Activated T-cell treated with anti-CD3 and anti-CD28 coated beads for 1 hour (primary cell): Measurements from ENCODE around the gene TNFAIP2.
"Not testable (repeated sequence)": the region's sequence is repeated elsewhere in the genome, so short reads cannot be mapped to it uniquely, and the experiment has no call there.

Source experiments
- DNase-seq: peaks from one replicate; pipeline ENCODE4 v3.0.0-alpha.2; 2020; ENCODE audit warnings: low read depth

TNFAIP2 gene

DNA sequence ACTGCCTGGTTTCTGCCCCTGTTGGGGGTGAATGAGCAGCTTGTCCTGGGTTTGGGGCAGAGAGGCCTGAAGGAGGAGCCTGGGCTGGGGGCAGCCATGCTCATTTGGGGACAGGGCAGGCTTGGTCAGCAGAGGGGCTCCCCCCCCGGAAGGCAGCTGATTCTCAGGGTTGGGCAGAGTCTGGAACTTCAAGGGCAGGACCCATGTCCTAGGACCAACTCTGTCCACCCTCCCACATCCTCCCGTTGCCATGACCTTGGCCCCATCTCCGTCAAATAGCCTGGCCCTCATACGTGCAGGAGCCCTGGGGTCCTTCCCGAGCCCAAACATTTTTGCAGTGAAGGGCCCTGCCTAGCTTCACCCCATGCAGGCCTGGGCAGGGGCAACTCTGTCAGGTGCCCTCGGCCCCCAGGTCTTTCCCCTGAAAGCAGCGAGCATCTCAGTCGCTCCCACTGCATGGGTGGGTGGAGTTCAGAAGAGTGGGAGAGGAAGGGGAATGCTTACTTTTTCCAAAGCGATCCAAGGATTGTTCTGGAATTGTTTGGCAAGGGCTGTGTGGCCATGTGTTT, 32.6 kb downstream of the TNFAIP2 start:
- no peak for DNase-seq

DNA sequence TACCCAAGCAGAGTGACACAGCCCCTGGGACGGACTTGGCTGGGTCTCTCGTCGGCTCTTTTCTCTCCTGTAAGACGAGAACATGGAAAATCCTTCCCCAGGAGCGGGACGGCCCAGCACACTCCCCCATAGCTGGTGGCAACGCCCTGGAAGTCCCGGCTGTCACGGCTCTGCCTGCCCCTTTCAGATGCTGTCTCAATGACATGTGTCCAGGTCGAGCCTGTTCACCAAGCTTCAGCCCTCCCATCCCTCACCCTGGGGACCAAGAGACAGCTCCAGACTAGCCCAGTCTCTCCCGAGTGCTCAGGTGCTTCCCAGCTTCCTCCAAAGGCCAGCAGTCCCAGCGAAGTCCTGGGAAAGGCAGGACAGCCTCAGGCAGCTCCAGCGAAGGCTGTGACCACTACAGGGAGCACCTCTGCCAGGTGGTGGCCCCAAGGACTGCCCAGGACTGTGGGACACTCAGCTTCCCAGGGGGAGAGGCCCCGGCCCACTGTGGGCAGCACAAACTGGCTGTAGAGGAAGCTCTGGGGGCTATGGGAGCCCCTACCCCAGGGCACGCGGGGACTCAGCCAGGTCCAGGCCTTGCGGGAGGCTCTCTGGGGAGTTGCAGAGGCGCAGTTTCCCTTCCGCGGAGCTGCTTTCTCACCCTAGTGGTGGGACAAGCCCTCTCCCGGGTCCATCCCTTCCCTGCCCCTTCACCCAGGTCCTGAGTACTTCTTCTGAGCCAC, 33.6 kb downstream of the TNFAIP2 start:
- DNase-seq = no peak

DNA sequence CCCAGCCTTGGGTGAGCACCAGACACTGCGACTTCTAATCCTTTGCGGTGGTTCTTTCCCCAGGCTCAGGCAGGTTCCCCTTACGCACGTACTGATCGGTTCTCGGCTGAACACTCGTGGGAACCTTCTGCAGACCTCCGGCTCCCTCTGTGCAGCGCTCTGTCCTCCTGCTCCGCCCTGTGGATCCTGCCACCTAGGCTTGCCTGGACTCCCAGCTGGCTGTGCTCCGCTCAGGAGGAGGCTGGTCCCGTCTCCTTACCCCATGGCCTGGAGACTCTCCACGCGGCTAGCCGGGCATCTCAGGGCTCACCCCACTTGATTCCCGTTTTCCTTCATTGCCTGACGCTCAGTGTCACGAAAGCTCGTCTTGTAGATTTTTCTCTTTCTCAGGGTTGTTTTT, 34.7 kb downstream of the TNFAIP2 start:
- no peak for DNase-seq

DNA sequence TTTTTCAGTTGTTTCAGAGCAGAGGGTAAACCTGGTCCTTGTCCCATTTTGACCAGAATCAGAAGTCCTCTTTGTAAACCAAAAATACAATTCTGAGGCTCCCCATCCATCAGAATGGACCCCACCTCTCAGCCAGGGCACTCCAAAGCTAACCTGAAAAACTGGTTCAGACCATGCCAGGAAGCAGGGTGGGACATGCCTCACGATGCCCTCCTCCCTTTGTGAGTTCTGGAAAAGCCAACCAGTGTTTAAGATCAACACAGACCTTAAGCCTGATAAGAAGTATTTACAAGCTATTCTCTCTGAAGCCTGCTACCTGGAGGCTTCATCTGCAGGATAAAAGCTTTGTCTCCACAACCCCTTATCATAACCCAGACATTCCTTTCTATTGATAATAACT, 35.4 kb downstream of the TNFAIP2 start:
- no peak for DNase-seq

DNA sequence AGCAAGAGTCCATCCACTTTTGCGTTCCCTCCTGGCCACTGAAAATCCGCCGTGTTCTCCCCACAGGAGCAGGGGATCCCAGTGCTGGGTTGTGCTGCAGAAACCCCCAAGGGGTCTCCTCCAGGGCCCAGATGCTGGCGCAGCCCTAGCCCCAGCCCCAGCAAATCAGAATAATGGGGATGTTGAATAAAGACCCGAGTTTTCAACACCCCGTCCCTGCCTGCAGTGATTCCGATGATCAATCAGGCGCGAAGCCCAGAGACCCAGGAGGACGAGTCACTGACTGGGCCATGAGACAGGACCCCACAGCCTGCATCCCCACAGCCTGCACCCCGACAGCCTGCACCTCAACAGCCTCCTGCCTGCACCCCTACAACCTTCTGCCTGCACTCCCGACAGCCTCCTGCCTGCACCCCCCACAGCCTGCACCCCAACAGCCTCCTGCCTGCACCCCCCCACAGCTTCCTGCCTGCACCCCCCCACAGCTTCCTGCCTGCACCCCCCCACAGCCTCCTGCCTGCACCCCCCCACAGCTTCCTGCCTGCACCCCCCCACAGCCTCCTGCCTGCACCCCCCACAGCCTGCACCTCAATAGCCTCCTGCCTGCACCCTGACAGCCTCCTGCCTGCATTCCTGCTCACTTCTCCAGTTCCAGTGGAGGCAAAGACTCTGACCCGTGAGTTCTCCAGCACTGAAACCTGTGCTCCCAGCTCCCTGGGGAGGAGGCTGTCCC, 37.2 kb downstream of the TNFAIP2 start:
- DNase-seq = no peak

DNA sequence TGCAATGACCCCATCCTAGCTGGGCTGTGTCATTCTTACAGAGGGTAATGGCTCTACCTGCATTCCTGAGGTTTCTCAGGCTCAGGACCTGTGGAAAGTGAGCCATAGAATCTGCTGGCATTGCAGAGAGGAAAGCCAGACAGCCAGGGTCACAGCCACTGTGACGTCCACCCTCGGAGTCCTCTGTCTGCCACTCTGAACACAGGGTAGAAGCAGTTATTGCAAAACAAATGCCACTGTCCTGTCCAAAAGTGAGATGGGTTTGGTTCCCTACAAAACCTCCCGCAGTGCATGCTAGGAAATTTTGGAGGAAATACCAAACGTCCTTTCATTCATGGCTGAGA, 37.8 kb downstream of the TNFAIP2 start:
- no peak for DNase-seq

DNA sequence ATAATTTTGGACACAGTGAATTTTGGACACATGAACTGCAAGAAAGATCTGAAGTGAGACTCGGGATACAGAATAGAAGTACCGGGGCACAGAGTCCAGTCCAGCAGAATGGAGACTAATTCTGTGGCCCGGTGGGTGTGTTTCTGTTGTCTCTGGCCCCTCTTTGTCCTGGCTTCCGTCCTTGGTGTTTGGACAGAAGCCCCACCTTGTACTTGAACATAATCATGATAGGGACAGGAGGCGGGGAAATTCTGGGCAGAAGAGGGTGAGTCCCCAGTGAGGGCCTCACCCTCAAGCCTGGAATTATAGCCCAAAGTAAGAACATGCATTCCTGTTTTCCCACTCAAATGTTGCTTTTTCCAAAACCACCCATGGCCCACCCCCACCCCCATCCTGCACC, 39.9 kb downstream of the TNFAIP2 start:
- no peak for DNase-seq

DNA sequence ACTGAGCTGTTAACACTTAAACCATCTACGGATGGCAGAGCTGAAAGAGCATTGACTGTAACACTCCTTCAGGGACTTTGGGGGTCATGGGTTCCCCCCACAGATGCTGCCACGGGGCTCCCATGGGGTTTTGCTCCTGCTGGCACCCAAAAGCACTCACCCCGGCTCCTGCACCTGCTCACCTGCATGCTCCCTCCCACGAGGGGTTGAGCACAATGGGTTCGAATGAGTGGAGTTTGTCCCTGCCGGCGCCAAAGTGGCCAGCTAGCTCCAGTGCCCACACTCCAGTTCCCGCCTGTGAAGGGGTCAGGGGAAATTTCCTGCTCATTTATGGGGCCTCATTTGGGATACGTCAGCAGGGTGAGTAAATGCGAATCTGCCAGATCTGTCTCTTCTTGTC, 40.7 kb downstream of the TNFAIP2 start:
- DNase-seq = no peak

DNA sequence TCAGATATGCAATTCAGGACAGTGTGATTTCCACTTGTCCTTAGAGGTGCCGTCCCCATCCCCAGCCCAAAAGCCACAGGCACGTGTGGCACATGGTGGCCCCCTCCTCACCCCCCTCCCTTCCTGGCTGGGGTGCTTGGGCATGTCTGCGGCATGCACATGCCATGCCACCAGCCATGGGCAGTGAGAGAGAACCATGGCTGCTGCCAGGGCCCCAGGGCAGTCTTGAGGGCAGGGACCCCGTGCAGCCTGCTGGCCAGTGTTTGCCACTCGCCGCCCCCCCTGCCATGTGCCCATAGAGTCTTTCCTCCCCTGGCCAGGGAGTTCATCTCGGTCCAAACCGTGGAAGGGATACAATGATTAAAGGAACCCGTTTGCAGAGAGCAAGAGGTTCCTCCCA, 41.5 kb downstream of the TNFAIP2 start:
- DNase-seq = no peak

DNA sequence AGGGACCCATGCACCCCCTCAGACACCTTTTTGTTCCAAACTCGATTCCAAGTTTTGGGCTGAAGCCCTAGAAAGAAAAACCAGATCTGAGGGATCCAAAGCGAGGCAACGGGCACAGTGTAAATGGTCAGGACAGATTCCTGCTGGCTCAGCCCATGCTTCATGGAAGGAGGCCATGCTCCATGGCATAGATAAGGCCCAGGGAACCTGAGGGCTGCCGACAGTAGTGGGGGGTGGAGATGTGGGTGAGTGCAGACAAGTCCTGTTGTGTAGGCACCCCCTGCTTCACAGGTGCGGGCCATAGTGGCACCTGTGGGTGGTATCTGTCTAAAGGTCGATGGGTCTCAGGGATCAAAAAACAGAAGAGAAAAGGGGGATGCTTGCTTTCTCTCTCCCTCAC, 42.1 kb downstream of the TNFAIP2 start:
- no peak for DNase-seq

DNA sequence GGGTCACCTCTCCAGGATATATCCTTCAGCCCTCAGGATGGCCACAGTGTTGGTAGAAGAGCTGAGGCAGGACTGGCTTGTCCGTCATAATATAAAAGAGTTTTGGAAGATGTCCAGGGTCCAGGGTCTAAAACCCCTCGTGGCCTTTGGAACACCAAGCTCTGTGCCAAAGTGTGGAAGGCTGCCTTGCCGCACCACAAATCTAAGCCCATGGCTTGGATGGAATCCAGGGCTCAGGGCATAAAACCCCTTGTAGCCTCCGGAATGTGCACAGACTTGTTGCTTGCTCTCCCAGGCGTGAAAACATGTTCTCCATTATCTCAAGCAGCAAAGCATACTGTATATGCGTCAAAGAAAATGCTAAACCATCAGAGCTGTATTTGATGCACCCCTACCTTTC, 46.7 kb downstream of the TNFAIP2 start:
- no peak for DNase-seq

DNA sequence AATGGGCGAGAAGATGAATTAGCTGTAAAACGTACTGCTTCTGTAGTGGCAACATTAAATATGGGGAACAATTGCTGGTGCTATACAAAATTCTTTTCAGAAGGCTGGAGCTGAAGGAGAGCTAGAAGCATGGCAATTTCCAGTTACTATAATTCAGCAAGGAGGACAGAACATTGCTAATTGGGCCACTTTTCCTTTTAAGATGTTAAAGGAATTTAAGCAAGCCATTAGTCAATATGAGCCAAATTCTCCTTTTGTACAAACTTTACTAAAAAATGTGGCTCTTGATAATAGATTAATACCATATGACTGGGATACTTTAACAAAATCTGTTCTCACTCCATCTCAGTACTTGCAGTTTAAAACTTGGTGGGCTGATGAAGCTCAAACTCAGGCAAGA, 47.9 kb downstream of the TNFAIP2 start:
- not testable (repeated sequence) for DNase-seq

DNA sequence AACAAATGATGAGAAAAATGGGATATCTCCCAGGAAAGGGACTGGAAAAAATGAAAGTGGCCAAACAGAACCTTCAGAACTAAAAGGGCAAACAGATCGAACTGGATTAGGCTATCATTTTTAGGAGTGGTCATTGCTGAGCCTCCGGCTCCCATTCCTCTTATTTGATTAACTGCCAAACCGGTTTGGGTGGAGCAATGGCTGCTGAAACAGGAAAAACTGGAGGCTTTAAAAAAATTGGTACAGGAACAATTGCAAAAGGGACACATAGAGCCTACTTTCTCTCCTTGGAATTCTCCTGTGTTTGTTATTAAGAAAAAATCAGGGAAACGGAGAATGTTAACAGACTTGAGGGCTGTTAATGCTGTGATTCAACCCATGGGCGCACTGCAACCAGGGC, 49.7 kb downstream of the TNFAIP2 start:
- DNase-seq = no peak

DNA sequence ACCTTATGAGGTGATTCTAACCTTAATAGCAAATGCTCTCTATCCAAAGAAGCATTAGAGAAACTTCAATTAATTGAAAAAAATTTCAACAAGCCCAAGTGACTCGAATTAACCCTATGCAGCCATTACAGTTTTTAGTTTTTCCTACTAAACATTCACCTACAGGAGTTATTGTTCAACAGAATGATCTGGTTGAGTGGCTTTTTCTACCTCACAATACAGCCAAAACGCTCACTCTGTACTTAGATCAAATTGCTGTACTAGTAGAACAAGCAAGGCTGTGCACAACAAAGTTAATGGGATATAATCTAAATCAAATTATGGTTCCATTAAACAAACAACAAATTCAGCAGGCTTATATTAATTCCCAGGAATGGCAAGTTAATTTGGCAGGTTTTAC, 50.6 kb downstream of the TNFAIP2 start:
- DNase-seq = not testable (repeated sequence)

DNA sequence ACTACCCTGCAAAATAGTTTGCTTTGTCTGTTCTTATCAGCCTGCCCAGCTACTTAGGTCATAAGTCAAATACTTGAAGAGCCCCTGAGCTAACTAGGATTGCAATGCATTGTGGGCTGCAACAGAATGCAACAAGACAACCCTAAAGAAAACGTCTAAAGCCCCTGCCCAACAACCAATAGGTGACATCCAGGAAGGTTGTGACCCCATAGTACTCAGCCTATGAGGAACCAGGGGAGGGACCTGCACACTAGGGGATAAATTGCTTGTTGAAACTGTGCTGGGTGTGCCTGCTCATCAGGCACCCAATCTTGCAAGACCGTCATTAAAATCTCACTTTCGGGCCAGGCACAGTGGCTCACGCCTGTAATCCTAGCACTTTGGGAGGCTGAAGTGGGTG, 52.9 kb downstream of the TNFAIP2 start:
- DNase-seq = not testable (repeated sequence)

DNA sequence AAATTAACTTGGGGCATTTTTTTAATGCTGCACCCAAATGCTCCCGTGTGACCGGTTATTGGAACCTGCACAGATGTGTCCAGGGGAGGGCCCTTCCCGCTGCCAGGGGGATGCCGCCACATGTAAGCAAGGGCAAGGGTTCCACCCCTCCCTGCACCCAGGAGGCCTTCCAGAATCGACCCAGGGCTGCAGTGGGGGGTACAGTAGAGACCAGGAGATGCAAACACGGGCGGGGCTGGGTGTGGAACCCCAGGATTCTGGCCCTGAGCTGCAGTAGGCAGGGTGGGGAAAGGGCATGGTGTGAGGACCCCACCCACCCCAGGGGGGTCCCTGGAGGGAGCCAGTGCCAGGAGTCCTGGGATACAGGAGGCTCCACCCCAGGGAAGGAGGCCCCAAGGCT, 54.1 kb downstream of the TNFAIP2 start:
- no peak for DNase-seq

DNA sequence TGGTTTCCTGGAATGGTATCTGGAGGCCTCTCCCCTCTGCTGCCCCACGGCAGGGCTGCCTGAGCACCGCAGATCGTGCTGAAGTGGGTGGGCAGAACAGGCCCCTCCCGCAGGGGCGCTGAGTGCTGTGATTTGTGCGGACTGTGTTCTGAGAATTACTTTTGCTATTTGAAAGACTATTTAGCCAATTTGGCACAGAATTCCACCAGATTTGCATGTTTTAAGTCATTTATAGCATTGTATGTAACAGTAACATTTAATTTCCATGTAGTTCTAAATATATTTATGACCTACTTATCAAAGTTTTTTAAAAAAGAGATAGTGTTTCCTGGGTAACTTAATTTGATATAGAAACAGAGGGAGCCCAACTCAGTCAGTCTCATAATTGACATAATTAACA, 55.3 kb downstream of the TNFAIP2 start:
- DNase-seq = no peak

DNA sequence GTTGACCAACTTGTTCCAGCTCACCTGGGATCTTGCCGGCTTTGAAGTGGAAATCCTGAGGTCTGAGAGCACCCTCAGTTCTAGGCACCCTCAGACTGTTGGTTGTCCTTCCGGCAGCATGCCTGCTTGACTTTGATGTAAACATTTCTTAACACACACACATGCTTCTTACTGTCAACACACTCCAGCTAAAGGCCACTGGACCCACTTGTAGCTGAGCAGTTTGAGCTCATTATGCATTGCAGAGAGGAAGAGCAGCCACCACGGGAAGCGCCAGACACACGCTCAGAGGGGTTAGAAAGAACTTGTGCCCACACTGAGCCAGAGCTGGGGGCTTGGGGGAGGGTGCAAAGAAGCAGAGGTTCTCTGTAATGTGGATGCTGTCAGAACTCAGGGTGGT, 55.8 kb downstream of the TNFAIP2 start:
- no peak for DNase-seq

DNA sequence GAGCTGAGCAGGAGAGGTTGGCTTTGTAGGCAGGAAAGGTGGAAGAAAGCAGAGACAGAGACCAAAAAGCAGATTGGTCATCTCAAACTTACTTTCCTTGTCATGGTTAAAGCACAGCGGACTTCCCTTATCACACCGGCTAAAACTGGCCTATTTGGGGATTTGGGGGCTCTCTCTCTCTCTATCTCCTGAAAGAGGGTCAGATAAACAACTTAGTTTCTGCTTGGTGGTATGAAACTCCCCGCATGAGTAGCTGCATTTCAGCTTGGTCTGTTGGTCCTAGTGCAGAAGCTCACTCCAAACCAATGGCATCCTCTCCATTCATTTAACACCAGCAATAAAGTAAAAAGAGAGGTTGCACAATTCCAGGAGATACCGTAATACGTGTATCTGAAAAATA, 57.1 kb downstream of the TNFAIP2 start:
- no peak for DNase-seq

DNA sequence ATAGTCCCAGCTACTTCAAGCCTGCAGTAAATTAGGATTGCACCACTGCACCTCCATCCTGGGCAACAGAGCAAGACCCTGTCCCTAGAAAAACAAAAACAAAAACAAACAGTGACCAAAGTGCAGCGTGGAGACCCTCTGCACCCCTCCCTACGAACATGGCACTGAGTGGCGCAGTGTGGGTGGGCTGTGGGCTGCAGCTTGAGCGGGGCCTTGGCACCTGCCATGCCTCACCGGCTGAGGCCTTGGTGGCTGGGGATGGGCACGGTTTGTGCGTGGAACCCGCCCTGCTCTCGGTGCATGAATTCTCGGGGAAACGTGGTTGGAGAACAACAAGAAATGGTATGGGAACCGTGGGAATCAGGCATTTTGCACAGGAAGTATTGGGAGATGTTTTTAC, 60.8 kb downstream of the TNFAIP2 start:
- no peak for DNase-seq

DNA sequence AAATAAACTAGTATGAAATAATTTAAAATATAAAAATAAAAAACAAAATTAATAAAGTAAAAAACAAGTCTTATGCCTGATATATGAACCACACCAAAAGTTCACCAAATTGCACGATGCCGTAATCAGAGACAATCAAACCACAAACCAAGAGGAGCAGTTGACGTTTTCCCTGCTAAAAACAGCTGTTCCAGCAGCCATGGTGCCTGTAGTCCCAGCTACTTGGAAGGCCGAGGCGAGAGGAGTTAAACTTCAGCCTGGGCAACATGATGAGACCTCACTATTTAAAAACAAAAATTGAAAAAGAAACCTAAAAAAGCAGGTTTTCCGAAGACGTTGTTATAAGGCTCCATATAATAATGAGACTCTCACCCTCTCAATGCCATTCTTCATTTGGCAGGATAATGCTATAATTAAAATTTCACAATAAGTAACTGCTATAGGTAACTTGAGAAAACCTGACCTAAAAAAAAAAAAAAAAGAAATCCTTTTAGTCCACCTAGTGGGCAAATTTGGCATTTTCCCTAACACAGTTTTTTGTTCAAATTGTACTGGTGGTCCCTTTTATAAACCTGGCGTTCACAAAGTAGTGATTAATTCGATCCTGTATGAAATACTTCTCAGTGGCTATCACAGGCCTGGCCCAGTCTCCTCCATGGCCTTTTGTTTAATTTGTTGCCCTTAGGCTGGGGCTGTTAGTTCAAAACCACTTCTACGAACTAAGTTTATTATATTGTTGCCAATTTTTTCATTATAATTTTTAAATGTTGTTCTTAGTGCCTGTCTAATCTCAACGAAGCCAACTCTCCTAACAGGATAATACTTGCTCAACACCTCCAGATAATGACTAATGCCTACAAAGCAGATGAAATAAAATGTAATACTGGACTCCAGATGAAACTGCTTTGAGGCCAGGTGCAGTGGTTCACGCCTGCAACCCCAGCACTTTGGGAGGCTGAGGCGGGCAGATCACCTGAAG, 62.1 kb downstream of the TNFAIP2 start:
- DNase-seq = no peak

DNA sequence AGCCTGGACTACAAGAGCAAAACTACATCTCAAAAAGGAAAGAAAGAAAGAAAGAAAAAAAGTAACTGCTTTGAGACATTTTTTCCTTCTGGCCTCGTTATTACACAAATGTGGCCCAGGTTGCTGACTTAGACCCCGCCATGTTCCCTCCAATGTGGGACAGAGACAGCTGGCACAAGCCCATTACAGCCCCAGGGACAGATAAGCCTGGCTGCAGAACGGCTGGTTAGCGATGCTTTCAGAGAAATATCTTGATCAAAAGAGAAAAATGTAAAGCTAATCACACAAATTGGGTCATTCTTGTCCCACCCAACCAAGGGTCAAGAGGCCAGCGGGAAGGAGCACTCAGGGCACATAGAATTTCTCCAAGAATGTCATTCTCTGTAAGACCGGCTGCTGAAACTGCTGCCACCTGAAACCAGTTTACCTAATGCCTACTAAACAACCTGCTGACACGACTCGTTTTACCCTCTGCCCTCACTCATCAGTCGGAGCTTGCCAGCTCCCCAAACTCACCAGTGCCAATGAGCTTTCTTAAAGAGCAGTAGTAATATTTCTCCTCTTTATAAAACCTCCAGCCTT, 63.1 kb downstream of the TNFAIP2 start:
- DNase-seq = no peak
